ENCODE measurements around the gene MKNK2. TPM values are rescaled to one million over a fixed set of nuclear protein-coding genes. Genes with fewer than 3 reads are reported as not detected.
"Not testable (repeated sequence)": the region's sequence is repeated elsewhere in the genome, so short reads cannot be mapped to it uniquely, and the experiment has no call there.

MKNK2 gene
- total RNA-seq, 2 donors from 2014 or later = 127 to 174 TPM

DNA sequence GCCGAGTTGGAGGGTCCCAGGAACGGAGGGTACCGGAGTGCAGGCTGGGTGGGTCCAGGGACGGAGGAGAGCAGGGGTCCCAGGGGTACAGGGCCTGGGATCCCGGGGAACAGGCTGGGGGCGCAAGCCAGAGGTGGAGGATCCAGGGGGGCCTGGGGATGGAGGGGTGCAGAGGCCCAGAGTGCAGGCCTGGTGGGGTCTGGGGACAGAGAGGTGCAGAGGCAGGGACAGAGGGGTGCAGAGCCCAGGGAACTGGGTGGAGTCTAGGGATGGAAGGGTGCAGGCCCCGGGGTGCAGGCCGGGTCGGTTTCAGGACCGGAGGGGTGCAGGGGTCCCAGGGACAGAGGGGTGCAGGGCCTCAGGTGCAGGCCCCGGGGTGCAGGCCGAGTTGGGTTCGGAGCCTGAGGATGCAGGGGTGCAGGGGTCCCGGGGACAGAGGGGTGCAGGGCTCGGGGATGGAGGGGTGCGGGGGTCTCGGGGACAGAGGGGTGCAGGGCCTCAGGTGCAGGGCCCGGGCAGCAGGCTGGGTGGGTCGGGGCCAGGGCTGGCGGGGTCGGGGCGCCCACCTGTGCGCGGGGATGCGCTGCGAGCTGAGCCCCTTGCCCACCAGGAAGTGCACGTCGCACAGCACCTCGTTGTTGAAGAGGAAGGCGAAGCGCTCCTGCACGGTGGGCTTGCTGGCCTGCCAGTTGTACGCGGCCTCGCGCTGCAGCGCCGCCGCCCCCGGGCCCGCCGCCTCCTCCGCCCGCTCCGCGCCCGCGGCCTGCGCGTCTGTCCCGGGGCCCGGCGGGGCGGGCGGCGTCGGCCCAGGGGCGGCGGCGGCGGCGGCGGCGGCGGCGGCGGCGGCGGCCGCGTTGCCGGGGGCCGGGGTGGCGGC, 36.1 kb downstream of the MKNK2 start:
- ATAC-seq (peak; percentile 7 to 13), DNase-seq (no peak)
- intact Hi-C loops (cut with DNase I) = no loop called here

DNA sequence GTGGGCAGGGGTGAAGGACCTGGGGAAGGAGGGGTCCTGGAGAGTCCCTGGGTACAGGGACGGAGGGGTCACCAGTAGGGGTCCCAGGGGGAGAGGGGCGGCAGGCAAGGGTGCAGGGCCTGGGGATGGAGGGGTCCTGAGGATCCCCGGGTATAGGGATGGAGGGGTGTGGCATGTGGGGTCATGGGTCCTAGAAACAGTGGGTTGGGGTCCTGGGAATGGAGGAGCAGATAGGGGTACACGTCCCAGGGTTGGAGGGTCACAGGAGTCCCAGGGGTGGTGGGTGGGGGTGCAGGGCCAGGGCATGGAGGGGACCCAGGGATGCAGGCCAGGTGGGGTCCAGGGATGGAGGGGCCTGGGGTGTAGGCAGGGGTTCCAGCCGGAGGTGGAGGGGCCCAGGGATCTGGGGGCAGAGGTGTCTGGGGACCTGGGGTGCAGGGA, 36.9 kb downstream of the MKNK2 start:
- intact Hi-C loops (cut with DNase I) = no loop called here
- no peak for DNase-seq
- ATAC-seq = peak; percentile 2 to 3

DNA sequence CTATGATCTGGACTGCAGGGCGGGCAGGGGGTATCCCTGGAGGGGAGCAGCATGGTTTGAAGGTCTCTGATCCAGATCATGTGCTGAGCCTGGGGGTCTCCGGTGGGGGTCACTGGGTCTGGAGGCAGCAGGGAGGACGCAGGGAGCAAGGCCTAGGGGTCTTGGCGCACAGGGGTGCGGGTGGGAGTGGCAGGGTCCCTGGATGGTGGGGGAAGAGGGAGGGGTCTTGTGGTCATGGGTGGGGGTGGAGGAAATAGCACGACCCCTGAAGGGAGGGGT, 37.4 kb downstream of the MKNK2 start:
- intact Hi-C loops (cut with DNase I) = no loop called here
- ATAC-seq (no peak), DNase-seq (no peak)

DNA sequence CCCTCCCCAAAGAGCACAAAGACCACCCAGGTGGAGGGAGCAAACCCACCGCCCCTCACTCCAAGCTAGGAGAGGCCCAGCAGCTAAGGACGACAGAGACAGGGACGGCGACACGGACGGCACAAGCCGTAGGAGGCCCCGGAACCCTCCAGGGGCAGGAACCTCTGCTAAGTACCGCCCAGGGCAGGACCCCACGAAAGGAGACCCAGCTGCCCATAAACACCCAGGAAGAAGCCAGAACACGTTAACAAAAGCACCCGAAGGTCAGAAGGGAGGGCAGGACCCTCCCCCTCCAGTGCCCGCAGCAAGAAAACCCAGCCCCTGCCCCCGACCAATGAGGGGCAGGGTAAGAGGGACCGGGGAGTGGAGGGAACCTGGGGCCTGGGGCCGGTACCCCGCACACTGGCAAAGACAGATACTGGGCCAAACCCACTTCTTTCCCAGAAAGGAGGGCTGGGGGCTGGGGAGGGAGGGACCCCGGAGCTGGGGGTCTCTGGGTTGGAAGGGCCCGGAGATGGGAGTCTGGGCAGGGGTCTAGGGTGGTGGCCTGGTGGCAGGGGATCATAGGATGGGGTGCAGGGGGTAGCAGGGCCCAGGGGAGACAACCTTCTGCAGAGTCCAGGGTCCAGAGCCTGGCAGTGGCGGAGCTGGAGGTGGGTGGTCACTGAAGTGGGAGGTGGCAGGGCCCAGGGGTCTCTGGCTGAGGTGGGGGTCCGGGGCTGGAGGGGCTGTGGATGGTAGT, 37.9 kb downstream of the MKNK2 start:
- ATAC-seq (no peak), DNase-seq (no peak)
- intact Hi-C loops (cut with DNase I) = no loop called here

DNA sequence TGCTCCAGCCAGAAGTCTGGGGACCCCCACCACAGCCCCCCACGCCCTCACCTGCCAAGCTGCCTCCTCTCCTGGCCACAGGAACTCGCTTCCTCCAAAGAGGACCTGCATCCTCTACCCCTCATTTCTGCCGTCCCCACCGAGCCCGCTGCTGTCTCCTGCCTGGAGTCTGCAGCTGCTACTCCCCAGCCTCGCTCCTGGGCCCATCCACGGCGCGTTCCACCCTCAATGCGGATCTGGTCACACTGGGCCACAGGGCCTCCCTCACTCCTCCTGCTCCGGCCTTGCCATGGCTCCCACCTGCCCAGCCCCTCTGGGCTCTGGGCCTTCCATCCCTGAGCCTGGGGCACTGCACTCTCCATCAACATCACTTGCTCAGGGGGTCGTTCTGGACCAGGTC, 39.9 kb downstream of the MKNK2 start:
- intact Hi-C loops (cut with DNase I) = no loop called here
- ATAC-seq = no peak

DNA sequence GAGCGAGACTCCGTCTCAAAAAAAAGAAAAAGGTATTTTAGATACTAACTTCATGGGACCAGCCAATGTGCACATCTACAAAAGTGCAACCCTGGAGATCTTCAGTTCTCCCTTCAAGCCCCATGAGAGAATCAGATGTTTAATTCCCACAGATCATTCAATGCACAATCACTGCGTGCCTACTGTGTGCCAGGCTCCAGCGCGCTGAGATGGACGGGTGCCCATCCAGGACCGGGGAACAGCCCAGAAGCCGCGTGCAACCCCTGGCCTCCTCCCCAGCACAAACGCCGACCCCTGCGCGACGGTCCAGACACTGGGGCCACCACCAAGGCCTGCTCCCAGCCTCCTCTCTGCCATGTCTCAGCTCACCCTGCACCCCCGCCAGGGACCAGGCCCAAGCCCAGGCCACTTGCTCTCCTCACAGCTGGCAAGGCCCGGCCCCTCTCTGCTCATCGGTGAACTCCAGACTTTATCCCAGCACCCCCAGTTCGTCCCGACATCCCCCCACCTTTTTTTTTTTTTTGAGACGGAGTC, 40.8 kb downstream of the MKNK2 start:
- ATAC-seq = no peak
- intact Hi-C loops (cut with DNase I) = no loop called here
- no peak for DNase-seq

More for the DNA sequence above, 39.9 kb downstream of the MKNK2 start:
- DNase-seq = no peak

DNA sequence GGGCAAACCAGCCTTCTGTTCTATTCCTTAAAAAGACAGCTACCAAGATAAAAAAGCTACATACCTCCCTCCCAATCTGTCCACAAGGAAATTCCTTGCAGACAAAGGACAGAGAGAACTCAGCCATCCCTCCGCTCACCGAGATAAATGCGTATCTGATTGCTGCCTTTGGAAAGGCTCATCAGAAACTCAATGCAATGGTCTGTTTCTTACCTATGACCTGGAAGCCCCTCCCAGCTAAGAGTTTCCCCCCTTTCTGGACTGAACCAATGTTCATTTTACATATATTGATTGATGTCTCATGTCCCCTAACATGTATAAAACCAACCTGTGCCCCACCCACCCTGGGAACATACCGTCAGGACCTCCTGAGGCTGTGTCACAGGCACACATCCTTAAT, 47.2 kb downstream of the MKNK2 start:
- intact Hi-C loops (cut with DNase I) = no loop called here
- DNase-seq = no peak
- no peak for ATAC-seq

DNA sequence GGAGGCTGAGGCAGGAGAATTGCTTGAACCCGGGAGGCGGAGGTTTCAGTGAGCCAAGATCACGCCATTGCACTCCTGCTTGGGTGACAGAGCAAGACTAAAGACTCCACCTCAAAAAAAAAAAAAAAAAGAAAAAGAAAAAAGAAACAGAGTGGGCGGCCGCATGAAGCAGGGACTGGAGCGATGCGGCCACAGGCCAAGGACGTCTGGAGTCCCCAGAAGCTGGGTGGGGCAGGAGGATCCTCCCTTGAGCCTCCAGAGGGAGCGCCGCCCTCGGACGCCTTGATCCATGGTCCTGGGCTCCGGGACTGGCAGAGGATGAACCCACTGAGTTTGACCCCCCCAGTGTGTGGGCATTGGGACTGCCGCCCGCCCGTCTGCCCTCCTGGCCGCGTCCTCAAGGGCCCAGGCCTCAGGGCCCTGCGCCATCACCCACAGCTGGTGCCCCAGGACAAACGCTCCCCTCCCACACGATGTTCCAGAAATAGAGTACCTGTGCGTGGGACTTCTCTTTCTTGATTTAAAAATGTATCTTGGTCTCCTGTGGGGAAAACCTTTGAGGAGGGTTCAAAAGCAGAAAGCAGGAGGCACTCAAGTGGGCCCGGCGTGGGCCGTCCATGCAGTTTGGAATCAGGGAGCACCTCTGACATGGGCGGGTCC, 51.1 kb downstream of the MKNK2 start:
- peak in 1 of 2 donors; percentile 10 for ATAC-seq
- DNase-seq = no peak
- intact Hi-C loops (cut with DNase I) = loop anchor here in 1 of 2 donors (5.0 kb wide), 1 partner anchor 43 kb away; no protein-coding TSS in a partner anchor

DNA sequence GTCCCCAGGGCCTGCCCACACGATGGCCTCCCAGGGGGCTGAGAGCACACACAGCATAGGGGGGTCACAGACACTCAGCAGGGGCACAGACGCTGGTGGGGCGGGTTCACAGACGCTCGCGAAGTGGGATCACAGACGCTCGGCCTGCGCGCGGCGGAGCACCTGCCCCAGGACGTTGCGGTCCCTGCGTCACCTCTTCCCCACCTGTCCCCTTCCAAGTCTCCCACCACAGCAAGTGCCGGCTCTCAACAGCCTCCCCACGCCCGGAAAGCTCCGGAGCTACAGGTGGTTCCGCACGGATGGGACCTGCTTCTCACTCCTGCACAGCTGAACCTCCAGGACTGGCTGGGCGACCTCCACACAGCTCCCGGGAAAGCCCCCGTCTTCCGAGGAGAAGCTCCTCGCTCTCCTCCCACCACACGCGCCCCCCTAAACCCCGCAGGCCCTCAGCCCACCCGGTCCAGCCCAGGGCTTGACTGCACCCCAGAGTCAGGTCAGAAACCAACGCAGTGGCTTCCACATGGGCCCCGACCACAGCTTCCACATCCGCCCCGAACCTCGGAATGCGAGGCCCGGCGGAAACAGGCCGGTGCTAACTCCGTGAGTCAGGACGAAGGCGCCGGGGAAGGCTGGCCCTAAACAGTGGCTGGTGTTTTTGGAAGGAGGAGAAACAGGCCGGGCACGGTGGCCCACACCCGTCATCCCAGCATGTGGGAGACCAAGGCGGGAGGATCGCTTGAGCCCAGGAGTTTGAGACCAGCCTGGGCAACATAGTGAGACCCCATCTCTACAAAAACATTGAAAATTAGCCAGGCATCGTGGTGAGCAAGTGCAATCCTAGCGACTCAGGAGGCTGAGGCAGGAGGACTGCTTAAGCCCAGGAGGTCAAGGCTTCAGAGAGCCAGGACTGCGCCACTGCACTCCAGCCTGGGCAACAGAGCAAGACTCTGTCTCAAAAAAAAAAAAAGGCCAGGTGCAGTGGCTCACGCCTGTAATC, 52.0 kb downstream of the MKNK2 start:
- DNase-seq = no peak
- intact Hi-C loops (cut with DNase I) = loop anchor here in 1 of 2 donors (5.0 kb wide), 1 partner anchor 42 kb away; no protein-coding TSS in a partner anchor
- ATAC-seq = no peak

DNA sequence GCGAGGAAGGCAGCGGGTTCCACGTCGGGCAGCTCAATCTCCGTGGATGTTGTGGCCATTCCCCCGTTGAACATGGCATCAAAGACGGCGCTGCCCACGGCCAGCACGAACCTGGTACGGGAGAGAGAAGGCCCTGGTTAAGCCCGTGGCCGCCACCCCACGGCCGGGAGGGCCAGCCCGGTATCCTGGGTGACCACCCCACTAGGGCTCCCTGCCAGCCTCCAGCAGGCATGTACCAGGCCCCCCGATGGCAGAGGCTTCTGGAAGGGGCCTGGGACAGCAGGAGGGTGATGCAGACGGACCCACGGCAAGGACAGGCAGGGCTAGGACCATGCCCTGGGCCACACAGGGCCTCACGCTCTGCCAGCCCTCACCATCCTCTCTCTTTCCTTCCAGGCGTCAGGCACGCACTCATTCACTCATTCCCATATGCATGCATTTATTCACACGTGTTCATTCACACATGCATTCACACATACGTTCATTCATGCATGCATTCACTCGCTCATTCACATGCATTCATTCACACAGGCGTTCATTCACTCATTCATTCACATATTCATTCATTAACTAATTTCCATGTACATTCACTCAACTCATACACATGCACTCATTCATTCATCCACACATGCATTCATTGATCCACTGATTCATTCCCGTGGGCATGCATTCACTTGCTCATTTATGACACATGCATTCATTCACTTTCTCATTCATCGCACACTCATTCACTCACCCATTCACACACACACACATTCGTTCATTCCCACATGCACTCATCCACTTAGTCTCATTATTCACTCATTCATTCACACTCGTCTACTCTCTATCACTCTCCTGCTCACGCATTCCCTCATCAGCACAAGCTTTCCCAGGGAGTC, 53.5 kb downstream of the MKNK2 start:
- intact Hi-C loops (cut with DNase I) = loop anchor here in 1 of 2 donors (5.0 kb wide), 1 partner anchor 40 kb away; no protein-coding TSS in a partner anchor
- ATAC-seq (no peak), DNase-seq (no peak)

DNA sequence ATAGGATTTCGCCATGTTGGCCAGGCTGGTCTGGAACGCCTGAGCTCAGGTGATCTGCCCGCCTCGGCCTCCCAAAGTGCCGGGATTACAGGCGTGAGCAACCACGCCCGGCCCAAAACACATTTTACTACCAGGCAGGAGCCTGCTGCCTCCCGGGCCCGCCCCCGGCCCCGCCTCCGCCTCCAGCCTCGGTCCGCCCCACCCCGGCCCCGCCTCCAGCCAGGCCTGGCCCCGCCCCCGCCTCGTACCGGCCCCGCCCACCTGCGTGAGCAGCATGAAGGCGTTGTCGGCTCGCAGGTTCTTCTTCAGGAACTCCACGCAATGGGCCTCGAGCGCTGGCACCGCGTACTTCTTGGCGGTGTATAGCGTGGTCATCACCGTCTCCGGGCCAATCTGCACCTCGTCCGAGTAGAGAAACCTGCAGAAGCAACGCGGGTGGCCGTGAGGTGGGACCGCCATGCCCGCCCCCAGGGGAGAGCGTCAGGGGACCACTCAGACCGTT, 58.2 kb downstream of the MKNK2 start:
- DNase-seq = no peak
- intact Hi-C loops (cut with DNase I) = no loop called here
- peak in 1 of 2 donors; percentile 42 for ATAC-seq

DNA sequence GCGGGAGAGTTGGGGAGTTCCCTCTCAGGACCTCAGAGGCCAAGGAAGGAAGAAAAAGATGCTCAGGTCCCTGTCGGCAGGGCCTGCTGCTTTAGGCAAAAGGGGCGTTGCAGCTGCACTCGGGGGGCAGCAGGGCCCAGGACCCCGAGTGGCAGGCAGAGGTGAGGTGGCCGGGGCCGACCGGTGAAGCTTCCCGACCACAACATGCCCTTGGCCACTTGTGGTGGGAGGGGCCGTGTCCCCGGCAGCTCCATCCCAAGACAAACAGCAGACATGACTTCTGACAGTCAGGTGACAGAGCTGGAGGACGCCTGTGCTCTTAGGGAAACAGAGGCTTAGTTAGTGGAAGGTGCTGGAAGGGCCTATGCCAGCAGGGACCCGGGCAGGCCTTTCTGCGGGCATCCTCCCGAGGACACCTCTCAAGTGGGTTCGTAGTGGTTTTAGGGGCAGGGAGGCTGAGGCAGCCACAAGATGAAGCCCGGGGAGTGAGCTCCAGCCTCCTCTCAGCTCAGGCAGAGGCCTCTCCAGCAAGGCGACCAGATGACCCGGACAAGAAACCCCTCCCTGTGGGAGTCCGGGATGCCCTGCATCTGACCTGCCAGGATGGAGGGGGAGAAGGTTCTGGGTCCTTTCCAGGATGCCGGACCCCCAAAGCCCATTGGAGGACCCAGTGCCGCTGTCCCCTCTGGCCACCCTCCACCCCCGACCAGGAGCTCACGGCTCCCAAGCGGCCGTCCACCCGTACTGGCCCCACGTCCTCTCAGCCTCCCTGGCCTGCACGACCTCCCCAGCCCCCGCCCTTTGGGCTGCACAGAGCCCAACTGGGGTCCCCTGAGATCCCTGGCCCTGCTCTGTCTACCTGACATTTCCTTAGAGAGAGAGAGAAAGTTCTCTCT, 59.8 kb downstream of the MKNK2 start:
- intact Hi-C loops (cut with DNase I) = no loop called here
- DNase-seq (no peak), ATAC-seq (no peak)

DNA sequence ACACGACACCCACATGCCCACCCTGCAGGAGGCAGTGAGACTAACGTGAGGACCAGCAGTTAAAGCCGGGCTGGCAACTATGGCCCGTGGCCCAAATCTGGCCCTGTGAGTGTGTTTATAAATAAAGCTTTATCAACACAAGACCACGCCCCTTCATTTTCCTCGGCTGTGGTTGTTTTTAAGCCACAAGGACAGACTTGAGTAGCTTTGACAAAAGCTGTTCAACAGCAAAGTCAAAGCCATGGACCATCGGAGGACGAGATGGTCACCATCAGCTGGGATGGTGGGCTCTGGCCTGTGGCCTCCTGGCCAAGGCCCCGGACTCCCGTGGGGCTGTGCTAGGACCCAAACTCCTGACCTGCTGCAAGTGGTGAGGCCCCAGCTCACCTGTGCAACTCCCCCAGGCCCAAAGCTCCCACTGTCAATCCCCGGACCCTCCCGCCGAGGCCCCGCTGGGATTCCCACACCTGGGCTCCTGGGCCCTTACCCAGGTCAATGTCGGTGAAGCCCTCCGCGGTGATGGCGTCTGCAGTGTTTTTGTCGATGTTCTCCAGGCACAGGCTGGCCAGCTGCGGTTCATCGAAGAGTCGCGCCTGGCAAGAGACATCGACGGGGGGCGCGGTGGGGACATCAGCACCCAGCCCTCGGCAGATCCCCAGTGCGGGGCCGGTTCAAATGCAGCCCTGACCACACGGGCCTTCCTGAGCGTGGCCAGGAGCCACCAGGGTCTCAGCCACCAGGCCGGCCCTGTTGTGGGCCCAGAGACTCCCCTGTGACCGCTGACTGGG, 60.6 kb downstream of the MKNK2 start:
- no peak for ATAC-seq
- intact Hi-C loops (cut with DNase I) = no loop called here
- no peak for DNase-seq

DNA sequence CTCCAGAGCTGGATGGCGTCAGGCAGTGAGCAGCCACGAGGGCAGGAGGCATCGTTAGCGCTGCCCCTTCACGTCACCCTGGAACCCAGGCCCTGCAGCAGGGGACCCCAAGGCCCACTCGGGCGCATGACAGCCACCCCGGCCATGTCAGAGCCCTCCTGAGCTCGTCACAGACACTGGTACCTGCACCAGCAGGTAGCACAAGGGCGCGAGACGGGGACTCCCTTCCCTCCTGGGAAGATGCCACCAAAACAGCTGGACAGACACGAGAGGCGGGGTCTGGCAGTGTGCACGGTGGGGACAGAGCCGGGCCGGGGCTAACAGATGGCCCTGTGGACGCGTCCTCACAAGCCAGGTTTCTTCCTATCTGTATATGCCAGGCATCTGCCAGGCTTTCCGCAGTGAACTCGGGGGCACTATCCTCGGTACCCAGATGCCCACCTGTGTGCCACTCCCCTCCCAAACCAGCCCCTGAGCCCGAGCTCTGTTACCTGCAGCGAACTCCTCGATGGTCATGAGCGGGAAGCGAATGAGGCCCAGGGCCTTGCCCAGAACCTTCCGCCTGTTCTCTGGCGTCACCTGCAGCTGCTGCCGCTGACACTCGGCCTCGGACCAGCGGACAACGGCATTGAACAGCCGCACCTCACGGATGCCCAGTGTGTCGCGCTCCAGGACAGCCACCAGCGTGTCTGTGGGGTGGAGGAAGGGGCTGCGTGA, 61.4 kb downstream of the MKNK2 start:
- ATAC-seq (no peak), DNase-seq (no peak)
- intact Hi-C loops (cut with DNase I) = no loop called here

DNA sequence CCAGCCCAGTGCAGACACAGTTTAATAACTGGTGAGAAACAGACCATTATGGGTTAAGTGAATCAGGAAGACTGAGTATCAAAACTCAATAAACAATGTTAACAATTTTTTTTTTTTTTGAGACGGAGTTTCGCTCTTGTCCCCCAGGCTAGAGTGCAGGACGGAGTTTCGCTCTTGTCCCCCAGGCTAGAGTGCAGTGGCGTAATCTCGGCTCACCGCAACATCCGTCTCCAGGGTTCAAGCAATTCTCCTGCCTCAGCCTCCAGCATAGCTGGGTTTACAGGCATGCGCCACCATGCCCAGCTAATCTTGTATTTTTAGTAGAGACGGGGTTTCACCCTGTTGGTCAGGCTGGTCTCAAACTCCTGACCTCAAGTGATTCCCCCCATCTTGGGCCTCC, 62.6 kb downstream of the MKNK2 start:
- intact Hi-C loops (cut with DNase I); DNase-seq; ATAC-seq: not testable (repeated sequence)

Data from left cardiac atrium (tissue), 4 donors.